Adrenal gland (tissue), 12 donors: Measurements from ENCODE around the gene PTK6. TPM values are rescaled to one million over a fixed set of nuclear protein-coding genes. Genes with fewer than 3 reads are reported as not detected.

Experiments used
- DNase-seq, 7 donors: peaks; one replicate each; pipeline ENCODE4 v3.0.0-alpha.2; 2019 to 2020
- H3K27ac ChIP-seq, 5 donors: fragments of 200-600 bp; sonication (generic) in 4 of 5; 1 replicate in 3 of 5; 2 replicates in 2 of 5; pipeline versions ENCODE4 v1.5.1 to v1.8.0; 2016 to 2020; ENCODE audit warnings: mild to moderate bottlenecking in 1 of 5
- H3K27me3 ChIP-seq: fragments of 200-600 bp; 2 replicates; pipeline ENCODE4 v1.8.0; 2021
- H3K36me3 ChIP-seq, 2 donors: fragments of 200-600 bp; replicated peaks in 1 of 2; 1 replicate in 1 of 2; 2 replicates in 1 of 2; pipeline versions ENCODE4 v1.5.1 to v1.8.0; 2018 to 2022
- H3K4me1 ChIP-seq, 2 donors: fragments of 200-600 bp; replicated peaks in 1 of 2; 1 replicate in 1 of 2; 2 replicates in 1 of 2; pipeline versions ENCODE4 v1.5.1 to v1.8.0; 2018 to 2021
- H3K4me3 ChIP-seq, 4 donors: fragments of 200-600 bp; sonication (generic) in 3 of 4; one replicate each; pipeline ENCODE4 v1.5.1; 2016 to 2018
- H3K9me3 ChIP-seq, 3 donors: fragments of 200-600 bp; sonication (generic) in 1 of 3; replicated peaks in 1 of 3; 1 replicate in 2 of 3; 2 replicates in 1 of 3; pipeline versions ENCODE4 v1.5.1 to v1.8.0; 2016 to 2021
- POLR2A ChIP-seq, 2 donors: fragments of 450-650 bp; IDR thresholded peaks; one replicate each; pipeline ENCODE4 v1.6.1; 2017; ENCODE audit warnings: antibody characterized with exemption in 2 of 2, mild to moderate bottlenecking in 2 of 2, moderate library complexity in 1 of 2
- WGBS, 4 donors: extraction: QIAGEN DNeasy Blood & Tissue Kit in 2 of 4; methylation state at CpG; one replicate each; pipeline versions ENCODE4 v1.1.5 to v1.1.7; 2013 to 2017; 5-methylcytosine and 5-hydroxymethylcytosine counted together
- intact Hi-C, 2 donors: fragments of 100-400 bp; cut with DNase I; formaldehyde crosslinking; loops; one replicate each; pipeline versions ENCODE4 v1.14.1 to v1.15.0; 2022 to 2023
- polyA plus RNA-seq, 3 donors: library from polyadenylated mRNA; stranded (reverse); fragments of 200-250 nt in 2 of 3; fragments of 350-450 nt in 1 of 3; fragmentation: Illumina TruSeq in 1 of 3; extraction: RNeasy Lipid Tissue Mini Kit (QIAGEN cat#74804) in 1 of 3; gene quantifications; one replicate each; pipeline ENCODE4 v1.2.3, GENCODE V29; 2013 to 2014
- total RNA-seq, 9 donors: library from RNA; depleted of rRNA in 4 of 9; stranded (reverse); fragments of >200 nt in 4 of 9; fragments of 120-200 nt in 1 of 9; fragmentation: NEBNext Ultra II Directional in 1 of 9; extraction: Animal tissue kit (Norgen Biotek cat#: 25700) in 1 of 9; gene quantifications; one replicate each; pipeline versions ENCODE4 v1.1.0 to v1.2.4, GENCODE V29; 2013 to 2023
- TF ChIP-seq, protein P1 (sequence below), 6 experiments: fragments of 450-650 bp in 4 of 6; fragments of 200-600 bp in 2 of 6; sonication (generic) in 1 of 6; IDR thresholded peaks; 1 replicate in 5 of 6; 2 replicates in 1 of 6; pipeline versions ENCODE4 v1.5.1 to v1.8.0; 2016 to 2021; ENCODE audit warnings: antibody characterized with exemption in 6 of 6, mild to moderate bottlenecking in 2 of 6, moderate library complexity in 1 of 6
- donor health status: healthy with polysubstance abuse.
- donor health status: Bipolar disorder and iron deficiency.
- donor health status: DM: yes; HTN: yes; CAD: no.
- donor health status: DM: no; HTN: no; CAD: no.
- donor health status: DM: no; HTN: no; CAD: no.
- donor health status: DM: yes; HTN: yes; CAD: no.

PTK6 gene
- total and polyA plus RNA-seq, 12 donors: 0.19 to 0.72 (median 0.36) TPM; not detected in 5

DNA sequence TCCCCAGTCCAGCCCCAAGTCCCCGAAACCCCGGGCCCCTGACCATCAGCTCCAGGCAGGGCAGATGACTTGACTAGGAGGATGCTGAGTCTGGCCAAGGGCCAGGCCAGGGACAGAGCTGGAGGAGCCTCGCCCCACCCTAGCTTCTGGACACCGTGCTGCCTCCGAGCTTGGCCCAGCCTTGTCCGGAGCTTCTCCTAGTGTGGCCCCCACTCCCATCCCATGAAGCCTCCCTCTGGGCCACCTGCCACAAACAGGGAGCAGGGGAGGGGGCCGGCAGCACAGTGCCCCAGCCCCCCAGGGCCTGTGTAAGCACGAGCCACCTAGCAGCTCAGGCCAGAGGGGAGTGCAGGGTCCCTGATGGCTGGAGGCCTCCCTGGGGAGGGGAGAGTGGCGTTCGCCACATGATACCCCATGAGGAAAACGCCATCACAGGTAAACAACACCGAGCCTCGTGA is 43.6 kb downstream of the PTK6 start:
- 72 to 82% (median 81%) methylated on average over 5 to 13 of the region's 13 CpGs for WGBS, 4 donors
- Histone ChIP-seq H3K27ac (no peak overlapping the region), H3K9me3 (no peaks in the 10 kb centered on the region), H3K4me3 (no peak overlapping the region), H3K4me1 (peaks cover 5 to 16% of the 10 kb centered on the region in 2 donors), H3K36me3 (peaks cover 0 to 5% of the 10 kb centered on the region in 2 donors), H3K27me3 (no peaks in the 10 kb centered on the region)
- intact Hi-C loops: no loop called here
- no peak for TF ChIP-seq POLR2A (IDR thresholded peaks at IDR 0.05)
- TF ChIP-seq, protein P1, sequence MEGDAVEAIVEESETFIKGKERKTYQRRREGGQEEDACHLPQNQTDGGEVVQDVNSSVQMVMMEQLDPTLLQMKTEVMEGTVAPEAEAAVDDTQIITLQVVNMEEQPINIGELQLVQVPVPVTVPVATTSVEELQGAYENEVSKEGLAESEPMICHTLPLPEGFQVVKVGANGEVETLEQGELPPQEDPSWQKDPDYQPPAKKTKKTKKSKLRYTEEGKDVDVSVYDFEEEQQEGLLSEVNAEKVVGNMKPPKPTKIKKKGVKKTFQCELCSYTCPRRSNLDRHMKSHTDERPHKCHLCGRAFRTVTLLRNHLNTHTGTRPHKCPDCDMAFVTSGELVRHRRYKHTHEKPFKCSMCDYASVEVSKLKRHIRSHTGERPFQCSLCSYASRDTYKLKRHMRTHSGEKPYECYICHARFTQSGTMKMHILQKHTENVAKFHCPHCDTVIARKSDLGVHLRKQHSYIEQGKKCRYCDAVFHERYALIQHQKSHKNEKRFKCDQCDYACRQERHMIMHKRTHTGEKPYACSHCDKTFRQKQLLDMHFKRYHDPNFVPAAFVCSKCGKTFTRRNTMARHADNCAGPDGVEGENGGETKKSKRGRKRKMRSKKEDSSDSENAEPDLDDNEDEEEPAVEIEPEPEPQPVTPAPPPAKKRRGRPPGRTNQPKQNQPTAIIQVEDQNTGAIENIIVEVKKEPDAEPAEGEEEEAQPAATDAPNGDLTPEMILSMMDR (IDR thresholded peaks at IDR 0.05): no peak
- DNase-seq: peak in 1 of 7 donors; percentile 7

DNA sequence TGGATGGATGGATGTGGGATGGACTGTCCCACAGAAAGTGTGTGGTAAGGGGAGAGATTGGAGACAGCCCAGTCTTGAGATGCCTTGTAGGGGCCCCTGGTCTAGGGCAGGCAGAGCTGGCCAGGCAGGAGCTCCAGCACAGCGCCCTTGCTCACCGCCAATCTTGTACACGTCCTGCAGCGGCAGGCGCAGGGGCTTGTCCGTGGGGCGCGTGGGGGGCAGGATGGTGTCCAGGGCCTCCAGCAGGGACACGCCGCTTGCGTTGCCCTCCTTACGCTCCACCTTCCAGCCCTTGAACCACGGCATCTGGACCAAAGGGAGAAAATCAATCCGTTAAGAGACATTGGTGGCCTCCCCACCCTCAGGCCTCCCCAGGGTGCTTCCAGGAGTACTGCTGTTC is 44.2 kb downstream of the PTK6 start:
- no peak for TF ChIP-seq POLR2A (IDR thresholded peaks at IDR 0.05)
- TF ChIP-seq, protein P1 (IDR thresholded peaks at IDR 0.05): no peak
- no peak for DNase-seq
- Histone ChIP-seq H3K4me3 (no peak overlapping the region), H3K9me3 (no peaks in the 10 kb centered on the region), H3K27ac (no peak overlapping the region), H3K4me1 (peaks cover 5 to 12% of the 10 kb centered on the region in 2 donors), H3K27me3 (no peaks in the 10 kb centered on the region), H3K36me3 (peaks cover 0 to 5% of the 10 kb centered on the region in 2 donors)
- intact Hi-C loops: no loop called here
- 93 to 97% (median 96%) methylated on average over 14 of the region's 14 CpGs for WGBS, 4 donors

DNA sequence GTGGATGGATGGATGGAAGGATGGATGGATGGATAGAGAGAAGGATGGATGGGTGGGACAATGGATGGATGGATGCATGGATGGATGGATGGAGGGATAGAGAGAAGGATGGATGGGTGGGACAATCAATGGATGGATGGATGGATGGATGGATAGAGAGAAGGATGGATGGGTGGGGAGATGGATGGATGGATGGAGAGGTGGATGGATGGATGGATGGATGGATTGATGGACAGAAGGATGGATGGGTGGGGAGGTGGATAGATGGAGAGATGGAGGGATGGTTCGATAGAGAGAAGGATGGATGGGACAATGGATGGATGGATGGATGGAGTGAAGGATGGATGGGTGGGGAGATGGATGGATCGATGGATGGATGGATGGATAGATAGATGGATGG is 44.7 kb downstream of the PTK6 start:
- DNase-seq: no peak
- Histone ChIP-seq H3K36me3 (peaks cover 0 to 5% of the 10 kb centered on the region in 2 donors), H3K4me1 (peaks cover under 1 to 8% of the 10 kb centered on the region in 2 donors), H3K27me3 (no peaks in the 10 kb centered on the region), H3K27ac (no peak overlapping the region), H3K4me3 (no peak overlapping the region), H3K9me3 (no peaks in the 10 kb centered on the region)
- intact Hi-C loops: no loop called here
- 89 to 96% (median 91%) methylated on average over 2 of the region's 2 CpGs for WGBS, 4 donors
- no peak for TF ChIP-seq POLR2A (IDR thresholded peaks at IDR 0.05)
- TF ChIP-seq, protein P1 (IDR thresholded peaks at IDR 0.05): no peak

DNA sequence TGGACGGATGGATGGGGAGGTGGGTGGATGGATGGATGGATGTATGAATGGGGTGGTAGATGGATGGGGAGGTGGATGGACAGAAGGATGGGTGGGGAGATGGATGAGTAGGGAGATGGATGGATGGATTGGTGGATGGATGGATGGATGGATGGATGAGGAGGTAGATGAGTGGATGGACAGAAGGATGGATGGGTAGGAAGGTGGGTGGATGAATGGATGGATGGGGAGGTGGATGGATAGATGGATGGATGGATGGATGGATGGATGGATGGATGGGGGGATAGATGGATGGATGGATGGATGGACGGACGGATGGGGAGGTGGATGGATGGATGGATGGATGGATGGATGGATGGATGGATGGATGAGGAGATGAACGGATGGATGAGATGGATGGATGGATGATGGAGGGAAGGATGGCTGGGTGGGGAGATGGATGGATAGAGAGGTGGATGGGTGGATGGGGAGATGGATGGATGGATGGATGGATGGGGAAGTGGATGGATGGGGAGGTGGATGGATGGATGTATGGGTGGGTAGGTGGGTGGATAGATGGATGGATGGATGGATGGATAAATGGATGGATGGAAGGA is 45.4 kb downstream of the PTK6 start:
- intact Hi-C loops: no loop called here
- 57 to 72% (median 61%) methylated on average over 4 of the region's 4 CpGs for WGBS, 4 donors
- H3K27me3 ChIP-seq: no peaks in the 10 kb centered on the region

More for the DNA sequence above, 45.4 kb downstream of the PTK6 start:
- TF ChIP-seq, protein P1 (IDR thresholded peaks at IDR 0.05): no peak
- TF ChIP-seq POLR2A (IDR thresholded peaks at IDR 0.05): no peak
- Histone ChIP-seq H3K4me3 (no peak overlapping the region), H3K4me1 (peaks cover 0 to 6% of the 10 kb centered on the region in 2 donors), H3K9me3 (no peaks in the 10 kb centered on the region), H3K27ac (no peak overlapping the region), H3K36me3 (peaks cover 0 to 5% of the 10 kb centered on the region in 2 donors)
- DNase-seq: no peak
